Esophagus squamous epithelium (tissue), 5 donors: ENCODE measurements around the gene ADSS2. TPM values are rescaled to one million over a fixed set of nuclear protein-coding genes. Genes with fewer than 3 reads are reported as not detected.

Source experiments
- DNase-seq: peaks from one replicate; lab custom pipeline; 2025; lab: John Stamatoyannopoulos, UW
- H3K27ac ChIP-seq, 4 donors: fragments of 200-600 bp; sonication (generic); one replicate each; pipeline ENCODE4 v1.5.1; 2016 to 2019; ENCODE audit warnings: mild to moderate bottlenecking in 1 of 4
- H3K27me3 ChIP-seq, 4 donors: fragments of 200-600 bp; sonication (generic); 1 replicate in 3 of 4; 2 replicates in 1 of 4; pipeline versions ENCODE4 v1.5.1 to v1.6.0; 2017 to 2021; ENCODE audit warnings: antibody characterized with exemption in 1 of 4
- H3K36me3 ChIP-seq, 3 donors: fragments of 200-600 bp; sonication (generic); one replicate each; pipeline ENCODE4 v1.5.1; 2016 to 2019
- H3K4me1 ChIP-seq, 3 donors: fragments of 200-600 bp; sonication (generic); one replicate each; pipeline ENCODE4 v1.5.1; 2017 to 2019
- H3K4me3 ChIP-seq, 4 donors: fragments of 200-600 bp; sonication (generic); 1 replicate in 3 of 4; 2 replicates in 1 of 4; pipeline ENCODE4 v1.5.1; 2016 to 2019; ENCODE audit warnings: mild to moderate bottlenecking in 2 of 4, moderate library complexity in 1 of 4
- H3K9me3 ChIP-seq, 3 donors: fragments of 200-600 bp; sonication (generic); one replicate each; pipeline ENCODE4 v1.5.1; 2016 to 2019
- POLR2A ChIP-seq, 4 donors: fragments of 450-650 bp; IDR thresholded peaks; one replicate each; pipeline ENCODE4 v1.6.1; 2017; ENCODE audit warnings: antibody characterized with exemption in 4 of 4, mild to moderate bottlenecking in 4 of 4, moderate library complexity in 3 of 4
- WGBS, 2 donors: methylation state at CpG; one replicate each; pipeline ENCODE4 v1.1.5; 2018; 5-methylcytosine and 5-hydroxymethylcytosine counted together
- intact Hi-C: fragments of 100-400 bp; cut with DNase I; formaldehyde crosslinking; loops from one replicate; pipeline ENCODE4 v1.15.0; 2022
- total RNA-seq, 4 donors: library from RNA; depleted of rRNA; stranded (reverse); fragments of >200 nt; gene quantifications; one replicate each; pipeline ENCODE4 v1.1.0, GENCODE V29; 2016
- TF ChIP-seq, protein P1 (sequence below), 6 experiments: fragments of 450-650 bp in 4 of 6; fragments of 200-600 bp in 2 of 6; sonication (generic) in 2 of 6; IDR thresholded peaks; one replicate each; pipeline ENCODE4 v1.5.1; 2016 to 2019; ENCODE audit warnings: antibody characterized with exemption in 6 of 6, mild to moderate bottlenecking in 4 of 6, moderate library complexity in 4 of 6
- donor health status: DM: yes; HTN: yes; CAD: no.

Gene ADSS2
- total RNA-seq, 4 donors from 2014 or later = 22.1 to 59.5 (median 35.4) TPM

DNA sequence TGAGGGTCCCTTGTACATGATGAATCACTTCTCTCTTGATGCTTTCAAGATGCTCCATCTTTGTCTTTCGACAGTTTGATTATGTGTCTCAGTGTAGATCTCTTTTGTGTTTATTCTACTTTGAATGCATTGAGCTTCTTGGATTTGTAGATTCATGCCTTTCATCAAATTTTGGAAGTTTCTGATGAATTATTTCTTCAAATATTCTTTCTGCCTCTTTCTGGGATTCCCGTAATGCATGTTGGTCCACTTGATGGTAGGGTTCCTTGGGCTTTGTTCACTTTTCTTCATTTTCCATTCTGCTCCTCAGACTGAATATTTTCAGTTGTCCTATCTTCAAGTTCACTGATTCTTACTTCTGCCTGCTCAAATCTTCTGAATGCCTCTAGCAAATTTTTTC is 50.7 kb downstream of the ADSS2 start:
- no peaks in the 10 kb centered on the region for H3K27me3 ChIP-seq
- 91 to 95% methylated on average over 2 of the region's 2 CpGs for WGBS, 2 donors
- H3K27ac ChIP-seq = no peak overlapping the region
- intact Hi-C loops = no loop called here
- peaks cover 0 to 50% (median 0%) of the 10 kb centered on the region in 3 donors for H3K36me3 ChIP-seq
- no peak for DNase-seq
- TF ChIP-seq POLR2A (IDR thresholded peaks at IDR 0.05) = no peak
- TF ChIP-seq, protein P1, sequence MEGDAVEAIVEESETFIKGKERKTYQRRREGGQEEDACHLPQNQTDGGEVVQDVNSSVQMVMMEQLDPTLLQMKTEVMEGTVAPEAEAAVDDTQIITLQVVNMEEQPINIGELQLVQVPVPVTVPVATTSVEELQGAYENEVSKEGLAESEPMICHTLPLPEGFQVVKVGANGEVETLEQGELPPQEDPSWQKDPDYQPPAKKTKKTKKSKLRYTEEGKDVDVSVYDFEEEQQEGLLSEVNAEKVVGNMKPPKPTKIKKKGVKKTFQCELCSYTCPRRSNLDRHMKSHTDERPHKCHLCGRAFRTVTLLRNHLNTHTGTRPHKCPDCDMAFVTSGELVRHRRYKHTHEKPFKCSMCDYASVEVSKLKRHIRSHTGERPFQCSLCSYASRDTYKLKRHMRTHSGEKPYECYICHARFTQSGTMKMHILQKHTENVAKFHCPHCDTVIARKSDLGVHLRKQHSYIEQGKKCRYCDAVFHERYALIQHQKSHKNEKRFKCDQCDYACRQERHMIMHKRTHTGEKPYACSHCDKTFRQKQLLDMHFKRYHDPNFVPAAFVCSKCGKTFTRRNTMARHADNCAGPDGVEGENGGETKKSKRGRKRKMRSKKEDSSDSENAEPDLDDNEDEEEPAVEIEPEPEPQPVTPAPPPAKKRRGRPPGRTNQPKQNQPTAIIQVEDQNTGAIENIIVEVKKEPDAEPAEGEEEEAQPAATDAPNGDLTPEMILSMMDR (IDR thresholded peaks at IDR 0.05) = no peak
- peaks cover 0 to 8% (median 0%) of the 10 kb centered on the region in 3 donors for H3K4me1 ChIP-seq
- no peak overlapping the region for H3K4me3 ChIP-seq
- peaks cover 0 to 11% (median 7%) of the 10 kb centered on the region in 3 donors for H3K9me3 ChIP-seq

DNA sequence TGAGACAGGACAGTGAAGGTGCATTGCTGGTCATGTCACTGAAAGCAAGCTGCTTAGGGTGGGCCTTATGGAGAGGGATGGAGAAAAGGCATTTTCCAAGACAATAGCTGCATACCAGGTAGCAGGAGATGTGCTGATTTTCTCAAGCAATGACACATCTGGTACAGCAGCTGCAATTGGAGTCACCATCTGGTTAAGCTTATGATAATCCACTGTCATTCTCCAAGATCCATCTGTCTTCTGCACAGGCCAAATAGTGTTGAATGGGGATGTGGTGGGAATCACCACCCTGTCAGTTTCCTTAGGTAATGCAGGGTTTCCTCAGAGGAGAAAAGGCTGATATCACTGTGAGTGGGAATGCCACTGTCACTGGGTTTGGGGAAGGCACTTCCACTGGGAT is 54.6 kb downstream of the ADSS2 start:
- H3K36me3 ChIP-seq = peaks cover 0 to 12% (median 0%) of the 10 kb centered on the region in 3 donors
- intact Hi-C loops = no loop called here
- DNase-seq = no peak
- H3K27ac ChIP-seq = no peak overlapping the region
- no peaks in the 10 kb centered on the region for H3K27me3 ChIP-seq
- H3K4me1 ChIP-seq = peaks cover 0 to 15% (median 4%) of the 10 kb centered on the region in 3 donors
- no peak for TF ChIP-seq POLR2A (IDR thresholded peaks at IDR 0.05)
- TF ChIP-seq, protein P1 (IDR thresholded peaks at IDR 0.05) = no peak
- H3K9me3 ChIP-seq = peaks cover 0 to 6% (median 4%) of the 10 kb centered on the region in 3 donors
- H3K4me3 ChIP-seq = no peak overlapping the region

DNA sequence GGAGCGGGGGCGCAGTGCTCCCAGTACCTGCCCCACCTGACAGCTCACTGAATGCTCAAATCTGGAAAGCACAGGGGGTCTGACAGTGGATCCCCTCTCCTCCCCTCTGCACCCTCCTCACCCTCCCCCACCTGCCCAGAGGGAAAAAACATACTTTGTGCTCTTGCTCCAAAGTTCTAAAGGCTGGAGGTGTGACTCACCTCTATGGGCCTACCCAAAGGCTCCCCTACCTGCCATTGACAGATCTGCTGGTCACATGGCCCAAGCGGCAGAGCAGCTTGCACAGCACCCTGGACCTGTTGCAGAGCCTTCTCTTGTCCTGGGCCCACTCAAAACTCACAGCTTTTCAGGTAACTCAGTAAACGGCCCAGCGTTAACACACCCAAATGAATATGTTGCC is 55.7 kb downstream of the ADSS2 start:
- H3K4me1 ChIP-seq = peaks cover 0 to 15% (median 4%) of the 10 kb centered on the region in 3 donors
- H3K36me3 ChIP-seq = peaks cover 0 to under 1% (median 0%) of the 10 kb centered on the region in 3 donors
- no peaks in the 10 kb centered on the region for H3K27me3 ChIP-seq
- WGBS, 2 donors = 70 to 94% methylated on average over 2 to 4 of the region's 5 CpGs
- no peak for TF ChIP-seq POLR2A (IDR thresholded peaks at IDR 0.05)
- TF ChIP-seq, protein P1 (IDR thresholded peaks at IDR 0.05) = peak in 1 of 6 experiments; percentile 16
- H3K27ac ChIP-seq = no peak overlapping the region
- no peak overlapping the region for H3K4me3 ChIP-seq
- H3K9me3 ChIP-seq = no peaks in the 10 kb centered on the region
- no peak for DNase-seq
- intact Hi-C loops = no loop called here

DNA sequence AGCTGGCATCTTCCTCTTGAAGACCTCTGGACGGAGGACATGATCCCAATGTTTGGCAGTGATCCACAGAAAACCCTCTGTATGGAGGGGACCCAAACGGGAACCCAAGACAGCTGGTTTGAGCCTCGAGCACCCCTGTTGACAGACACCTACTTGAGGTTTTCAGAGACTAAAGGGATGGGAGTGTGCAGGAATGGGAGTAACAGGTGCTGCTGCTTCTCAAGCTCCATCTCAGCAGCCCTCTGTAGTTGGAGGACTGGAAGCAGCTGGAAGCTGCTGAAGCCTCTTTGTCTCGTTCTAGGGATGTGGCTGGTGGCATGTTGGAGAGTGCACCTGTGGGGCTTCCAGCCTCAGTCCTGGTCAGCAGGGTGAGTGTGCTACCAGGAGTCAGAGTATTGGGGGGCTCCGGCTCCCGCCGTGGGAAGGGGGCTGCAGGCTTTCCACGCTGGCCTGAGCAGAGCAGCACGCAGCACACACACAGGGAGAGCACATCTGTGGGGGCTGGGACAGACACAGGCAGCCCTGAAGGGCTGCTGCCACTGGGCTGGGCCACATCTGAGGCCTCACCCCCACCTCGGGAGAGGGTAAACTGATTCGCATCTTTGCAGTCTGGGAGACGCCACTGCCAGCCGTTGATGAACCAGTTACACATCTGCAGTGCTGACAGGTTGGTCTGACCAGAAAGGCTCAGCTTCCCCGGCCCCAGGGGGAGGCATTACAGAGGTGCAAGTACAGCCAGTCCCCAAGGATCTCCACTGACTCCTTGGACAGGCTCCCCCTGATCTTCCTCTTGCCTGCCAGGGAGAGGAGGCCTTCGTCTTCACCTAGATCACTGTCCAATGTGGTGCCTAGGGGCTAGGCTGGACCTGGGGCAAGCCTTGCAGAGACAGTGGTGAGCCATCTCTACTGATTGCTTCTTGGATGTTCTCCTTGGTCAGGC is 56.6 kb downstream of the ADSS2 start:
- no peak for TF ChIP-seq POLR2A (IDR thresholded peaks at IDR 0.05)
- TF ChIP-seq, protein P1 (IDR thresholded peaks at IDR 0.05) = no peak
- H3K36me3 ChIP-seq = no peaks in the 10 kb centered on the region

DNA sequence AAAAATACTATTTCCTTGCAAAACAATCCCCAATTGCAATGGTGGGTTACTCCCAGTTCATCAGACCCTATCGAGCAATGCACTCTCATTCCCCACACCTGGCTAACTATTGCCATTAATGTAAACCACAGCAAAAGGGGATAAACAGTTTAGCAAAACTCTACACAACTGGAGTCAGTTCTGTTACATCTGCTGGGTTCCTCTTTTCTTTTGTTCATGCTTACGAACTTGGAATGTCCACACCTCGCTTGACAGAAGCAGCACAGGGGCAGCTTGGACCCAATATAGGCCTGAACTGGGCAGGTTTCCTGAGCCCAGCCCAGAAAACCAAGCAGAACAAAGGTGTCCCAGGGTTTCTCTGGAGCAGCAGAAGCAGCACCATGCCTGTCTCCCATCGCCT is 57.4 kb downstream of the ADSS2 start:
- Histone ChIP-seq H3K4me3 (no peak overlapping the region), H3K36me3 (no peaks in the 10 kb centered on the region), H3K27ac (no peak overlapping the region), H3K4me1 (peaks cover 0 to 15% (median 4%) of the 10 kb centered on the region in 3 donors), H3K9me3 (no peaks in the 10 kb centered on the region), H3K27me3 (no peaks in the 10 kb centered on the region)
- intact Hi-C loops = no loop called here
- no peak for TF ChIP-seq POLR2A (IDR thresholded peaks at IDR 0.05)
- TF ChIP-seq, protein P1 (IDR thresholded peaks at IDR 0.05) = no peak
- DNase-seq = no peak
- WGBS, 2 donors = 87 to 90% methylated on average over 3 of the region's 4 CpGs

More for the DNA sequence above, 56.6 kb downstream of the ADSS2 start:
- Histone ChIP-seq H3K4me1 (peaks cover 0 to 15% (median 4%) of the 10 kb centered on the region in 3 donors), H3K27ac (no peak overlapping the region), H3K9me3 (no peaks in the 10 kb centered on the region), H3K27me3 (no peaks in the 10 kb centered on the region), H3K4me3 (no peak overlapping the region)
- intact Hi-C loops = no loop called here
- 68 to 81% methylated on average over 3 of the region's 15 CpGs for WGBS, 2 donors
- DNase-seq = no peak
